GM06990 (cell line): ENCODE results near the gene COX7B.
"Not testable (repeated sequence)": the region's sequence is repeated elsewhere in the genome, so short reads cannot be mapped to it uniquely, and the experiment has no call there.

ENCODE experiments used
- DNase-seq: peaks from one replicate; pipeline ENCODE4 v3.0.0-alpha.2; 2011; ENCODE audit not compliant: insufficient read length; ENCODE audit errors: extremely low read depth
- H3K27me3 ChIP-seq: replicated peaks from 2 replicates; pipeline ENCODE4 v1.6.0; 2011; ENCODE audit warnings: low read length; ENCODE audit not compliant: control insufficient read depth, insufficient read depth
- H3K36me3 ChIP-seq: 2 replicates; pipeline ENCODE4 v1.5.1; 2011; ENCODE audit warnings: low read length; ENCODE audit not compliant: control insufficient read depth, insufficient read depth
- H3K4me3 ChIP-seq: replicated peaks from 2 replicates; pipeline ENCODE4 v1.5.1; 2011; ENCODE audit warnings: low read depth, mild to moderate bottlenecking, control low read depth, low read length
- TF ChIP-seq, protein P1 (sequence below): IDR thresholded peaks from 2 replicates; pipeline ENCODE4 v1.5.1; 2011; ENCODE audit warnings: low read length, control low read depth, mild to moderate bottlenecking, inconsistent platforms; ENCODE audit not compliant: insufficient read depth, poor library complexity, severe bottlenecking

Gene COX7B

DNA sequence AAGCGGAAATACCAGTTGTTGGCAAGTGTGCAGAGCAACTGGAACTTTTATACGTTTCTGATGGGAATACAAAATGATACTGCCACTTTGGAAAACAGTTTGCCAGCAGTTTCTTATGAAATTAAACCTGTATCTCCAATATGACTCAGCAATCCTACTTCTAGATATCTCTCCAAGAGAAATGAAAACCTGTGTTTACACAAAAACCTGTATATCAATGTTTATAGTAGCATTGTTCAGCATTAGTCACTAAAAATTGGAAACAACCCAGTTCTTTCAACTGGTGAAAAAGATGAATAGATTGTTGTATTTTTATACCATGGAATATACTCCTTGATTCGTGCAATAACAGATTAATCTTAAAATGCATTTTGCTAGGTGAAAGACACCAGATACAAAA is 38.0 kb downstream of the COX7B start:
- DNase-seq = no peak
- H3K27me3 ChIP-seq = no peaks in the 10 kb centered on the region
- no peak overlapping the region for H3K4me3 ChIP-seq
- H3K36me3 ChIP-seq = no peaks in the 10 kb centered on the region
- TF ChIP-seq, protein P1, sequence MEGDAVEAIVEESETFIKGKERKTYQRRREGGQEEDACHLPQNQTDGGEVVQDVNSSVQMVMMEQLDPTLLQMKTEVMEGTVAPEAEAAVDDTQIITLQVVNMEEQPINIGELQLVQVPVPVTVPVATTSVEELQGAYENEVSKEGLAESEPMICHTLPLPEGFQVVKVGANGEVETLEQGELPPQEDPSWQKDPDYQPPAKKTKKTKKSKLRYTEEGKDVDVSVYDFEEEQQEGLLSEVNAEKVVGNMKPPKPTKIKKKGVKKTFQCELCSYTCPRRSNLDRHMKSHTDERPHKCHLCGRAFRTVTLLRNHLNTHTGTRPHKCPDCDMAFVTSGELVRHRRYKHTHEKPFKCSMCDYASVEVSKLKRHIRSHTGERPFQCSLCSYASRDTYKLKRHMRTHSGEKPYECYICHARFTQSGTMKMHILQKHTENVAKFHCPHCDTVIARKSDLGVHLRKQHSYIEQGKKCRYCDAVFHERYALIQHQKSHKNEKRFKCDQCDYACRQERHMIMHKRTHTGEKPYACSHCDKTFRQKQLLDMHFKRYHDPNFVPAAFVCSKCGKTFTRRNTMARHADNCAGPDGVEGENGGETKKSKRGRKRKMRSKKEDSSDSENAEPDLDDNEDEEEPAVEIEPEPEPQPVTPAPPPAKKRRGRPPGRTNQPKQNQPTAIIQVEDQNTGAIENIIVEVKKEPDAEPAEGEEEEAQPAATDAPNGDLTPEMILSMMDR = no peak

DNA sequence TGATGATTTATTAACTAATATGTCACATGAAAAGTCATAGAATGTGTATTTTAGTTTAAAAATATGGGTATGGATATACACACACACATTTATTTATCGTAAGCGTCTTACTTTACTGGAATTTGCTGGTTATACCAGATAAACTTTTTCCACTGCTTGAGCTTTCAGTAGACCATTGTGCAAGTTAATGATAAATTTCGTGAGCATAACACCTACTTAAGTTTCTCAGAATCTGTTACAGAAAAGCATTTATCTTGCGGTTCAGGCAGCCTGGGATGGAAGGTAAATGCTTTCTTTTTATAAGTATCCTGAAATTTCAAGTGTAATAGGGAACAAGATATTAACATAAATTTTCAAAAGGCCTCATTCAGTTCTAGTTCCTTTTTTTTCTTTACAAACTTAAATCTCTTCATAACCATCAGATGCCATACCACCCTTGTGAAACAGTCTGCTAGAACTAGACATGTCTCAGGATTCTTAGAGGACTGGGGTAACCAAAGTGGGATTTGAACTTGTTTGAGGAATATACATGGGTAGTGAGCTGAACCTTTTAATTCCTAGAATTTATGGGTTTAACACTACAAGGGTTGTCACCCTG is 38.9 kb downstream of the COX7B start:
- H3K27me3 ChIP-seq = no peaks in the 10 kb centered on the region
- H3K4me3 ChIP-seq = no peak overlapping the region
- TF ChIP-seq, protein P1 = no peak
- no peaks in the 10 kb centered on the region for H3K36me3 ChIP-seq
- no peak for DNase-seq

DNA sequence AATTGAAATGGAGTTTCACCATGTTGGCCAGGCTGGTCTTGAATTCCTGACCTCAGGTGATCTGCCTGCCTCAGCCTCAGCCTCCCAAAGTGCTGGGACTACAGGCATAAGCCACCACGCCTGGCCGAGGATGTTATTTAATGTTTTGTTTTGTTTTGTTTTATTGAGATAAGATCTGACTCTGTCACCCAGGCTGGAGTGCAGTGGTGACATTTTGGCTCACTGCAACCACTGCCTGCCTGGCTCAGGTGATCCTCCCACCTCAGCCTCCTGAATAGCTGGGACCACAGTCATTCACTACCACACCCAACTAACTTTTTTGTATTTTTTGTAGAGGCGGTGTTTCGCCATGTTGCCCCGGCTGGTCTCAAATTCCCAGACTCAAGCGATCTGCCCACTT is 45.8 kb downstream of the COX7B start:
- not testable (repeated sequence) for DNase-seq

DNA sequence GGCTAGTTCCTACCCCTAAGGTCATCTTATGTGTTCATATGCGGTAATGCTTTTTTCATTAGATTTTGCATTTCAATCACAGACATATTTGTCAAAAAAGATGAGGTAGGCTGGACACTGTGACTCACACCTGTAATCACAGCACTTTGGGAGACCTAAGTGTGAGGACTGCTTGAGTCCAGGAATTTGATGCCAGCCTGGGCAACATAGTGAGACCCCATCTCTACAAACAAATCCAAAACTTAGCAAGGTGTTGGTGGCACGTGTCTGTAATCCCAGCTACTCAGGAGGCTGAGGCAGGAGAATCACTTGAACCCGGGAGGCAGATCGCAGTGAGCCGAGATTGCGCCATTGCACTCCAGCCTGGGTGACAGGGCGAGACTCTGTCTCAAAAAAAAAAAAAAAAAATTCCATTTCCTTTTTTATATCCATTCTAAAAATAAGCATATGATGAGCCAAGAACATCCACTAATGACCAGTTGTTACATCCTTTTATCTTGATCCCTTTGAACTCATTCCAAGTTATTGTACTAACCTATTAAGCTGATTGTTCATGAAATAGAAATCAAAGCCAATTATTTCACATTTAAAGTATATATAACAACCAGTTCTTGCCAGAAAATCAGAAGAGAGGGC is 46.8 kb downstream of the COX7B start:
- no peak for DNase-seq
- TF ChIP-seq, protein P1 = no peak
- H3K36me3 ChIP-seq = no peaks in the 10 kb centered on the region
- H3K4me3 ChIP-seq = no peak overlapping the region
- no peaks in the 10 kb centered on the region for H3K27me3 ChIP-seq

More for the DNA sequence above, 45.8 kb downstream of the COX7B start:
- not testable (repeated sequence) for H3K36me3 ChIP-seq, H3K27me3 ChIP-seq, H3K4me3 ChIP-seq

DNA sequence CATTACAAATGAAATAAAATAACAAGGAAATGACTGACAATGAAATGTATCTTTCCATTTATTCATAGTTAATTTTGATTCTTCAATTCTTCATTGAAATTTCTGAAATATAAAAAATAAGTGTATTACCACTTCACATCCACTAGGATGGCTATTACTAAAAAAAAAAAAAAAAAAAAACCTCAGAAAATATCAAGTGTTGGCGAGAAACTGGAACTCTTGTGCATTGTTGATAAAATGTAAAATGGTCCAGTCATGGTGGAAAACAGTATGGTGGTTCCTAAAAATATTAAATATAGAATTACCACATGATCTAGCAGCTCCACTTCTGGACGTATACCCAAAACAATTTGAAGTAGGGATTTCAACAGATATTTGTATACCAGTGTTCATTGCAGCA is 47.3 kb downstream of the COX7B start:
- no peak overlapping the region for H3K4me3 ChIP-seq
- no peak for DNase-seq
- TF ChIP-seq, protein P1 = no peak

DNA sequence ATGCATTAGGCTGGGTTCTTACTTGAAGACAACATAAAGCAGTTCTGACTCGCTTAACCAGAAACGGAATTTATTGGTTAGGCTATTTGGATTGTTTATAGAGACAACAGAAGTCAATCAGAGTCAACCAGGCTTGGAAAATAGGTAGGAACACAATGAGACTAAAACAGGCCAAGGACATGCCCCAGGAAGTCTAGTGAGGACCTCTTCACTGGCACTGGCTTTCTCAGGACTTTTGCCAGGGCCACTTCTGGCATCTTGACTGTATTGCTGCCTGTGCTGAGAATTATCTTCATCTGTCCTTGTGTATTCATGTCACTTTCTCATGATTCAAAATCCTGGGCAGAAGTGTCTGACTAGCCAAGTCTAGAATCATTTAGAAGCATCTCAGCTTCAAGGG is 50.6 kb downstream of the COX7B start:
- no peak for DNase-seq
- H3K4me3 ChIP-seq = no peak overlapping the region
- TF ChIP-seq, protein P1 = no peak
- no peaks in the 10 kb centered on the region for H3K36me3 ChIP-seq
- H3K27me3 ChIP-seq = no peaks in the 10 kb centered on the region

More for the DNA sequence above, 47.3 kb downstream of the COX7B start:
- H3K27me3 ChIP-seq = no peaks in the 10 kb centered on the region
- no peaks in the 10 kb centered on the region for H3K36me3 ChIP-seq
